GM12878 (cell line): Measurements from ENCODE around the gene IPO8. TPM values are rescaled to one million over a fixed set of nuclear protein-coding genes. Genes with fewer than 3 reads are reported as not detected.

Source experiments
- ATAC-seq: fragments of 200-7000 bp; cut with Tn5 transposase; 3 replicates; pipeline ENCODE4 v1.9.1; 2020; ENCODE audit warnings: mild to moderate bottlenecking, moderate library complexity
- BruUV-seq: library from RNA; stranded (reverse); fragments of 400-500 nt; replicated peaks from 2 replicates; lab custom pipeline; 2021; lab: Mats Ljungman, UMichigan
- CTCF ChIA-PET: fragments of 300-600 bp; sonication (Branson Sonifier 250); formaldehyde crosslinking; extraction: SDS; loops from one replicate; lab custom pipeline; 2021; ENCODE audit warnings: inconsistent platforms; lab: Yijun Ruan, JAX
- POLR2A ChIA-PET: fragments of 350-600 bp; formaldehyde crosslinking; extraction: SDS; loops from one replicate; lab custom pipeline; 2021; ENCODE audit warnings: inconsistent platforms; lab: Charles Lee
- RAD21 ChIA-PET: fragments of 300-600 bp; sonication (Branson Sonifier 250); formaldehyde crosslinking; loops from one replicate; lab custom pipeline; 2023; ENCODE audit warnings: antibody characterized with exemption; ENCODE audit not compliant: unreplicated experiment; lab: Charles Lee
- SMC1A ChIA-PET: fragments of 300-600 bp; sonication (Branson Sonifier 250); formaldehyde crosslinking; loops from one replicate; lab custom pipeline; 2023; ENCODE audit not compliant: unreplicated experiment, uncharacterized antibody; lab: Charles Lee
- DNase-seq: peaks from one replicate; pipeline ENCODE4 v3.0.0-alpha.2; 2011; ENCODE audit warnings: low read depth, low spot score
- FAIRE-seq: peaks from 3 replicates; lab custom pipeline; 2011; peaks lifted over from hg19 to GRCh38; lab: Jason Lieb, UNC
- H2AFZ ChIP-seq: 2 replicates; pipeline ENCODE4 v1.6.0; 2011; ENCODE audit warnings: low read depth, low read length, control low read depth; ENCODE audit not compliant: control insufficient read depth
- H3K27ac ChIP-seq: 2 replicates; pipeline ENCODE4 v1.5.1; 2011; ENCODE audit warnings: control low read depth; ENCODE audit not compliant: control insufficient read depth, insufficient read depth
- H3K27me3 ChIP-seq, 2 experiments: replicated peaks in 1 of 2; 2 replicates each; pipeline versions ENCODE4 v1.6.0 to v1.6.1; 2011; ENCODE audit warnings: low read length in 1 of 2; ENCODE audit not compliant: control insufficient read depth in 2 of 2, insufficient read depth in 2 of 2
- H3K36me3 ChIP-seq, 2 experiments: 2 replicates each; pipeline ENCODE4 v1.5.1; 2011; ENCODE audit warnings: low read length in 1 of 2; ENCODE audit not compliant: control insufficient read depth in 2 of 2, insufficient read depth in 2 of 2
- H3K4me1 ChIP-seq: 2 replicates; pipeline ENCODE4 v1.6.1; 2011; ENCODE audit warnings: mild to moderate bottlenecking, low read length, moderate library complexity, mixed read lengths; ENCODE audit not compliant: control insufficient read depth, insufficient read depth
- H3K4me2 ChIP-seq: 2 replicates; pipeline ENCODE4 v1.6.0; 2011; ENCODE audit warnings: control low read depth; ENCODE audit not compliant: control insufficient read depth, insufficient read depth
- H3K4me3 ChIP-seq: fragments of 200-600 bp; sonication (generic); 2 replicates; pipeline ENCODE4 v1.5.1; 2016
- H3K79me2 ChIP-seq: 2 replicates; pipeline ENCODE4 v1.6.0; 2011; ENCODE audit warnings: low read length; ENCODE audit not compliant: control insufficient read depth, insufficient read depth
- H3K9ac ChIP-seq: 2 replicates; pipeline ENCODE4 v1.8.0; 2011; ENCODE audit warnings: low read length, control low read depth, mixed read lengths; ENCODE audit not compliant: control insufficient read depth, insufficient read depth
- H3K9me3 ChIP-seq: replicated peaks from 3 replicates; pipeline ENCODE4 v1.5.1; 2011; ENCODE audit warnings: mild to moderate bottlenecking, low read length; ENCODE audit not compliant: control insufficient read depth, insufficient read depth
- H4K20me1 ChIP-seq: 2 replicates; pipeline ENCODE4 v1.6.0; 2011; ENCODE audit not compliant: control insufficient read depth, insufficient read depth
- BACH1 ChIP-seq: fragments of 450-650 bp; IDR thresholded peaks from 2 replicates; pipeline ENCODE4 v1.6.1; 2017; ENCODE audit warnings: mild to moderate bottlenecking, borderline replicate concordance
- CEBPB ChIP-seq, 2 experiments: fragments of 150-350 bp in 1 of 2; IDR thresholded peaks; 2 replicates each; pipeline ENCODE4 v1.6.1; 2012 to 2014; ENCODE audit warnings: low read depth in 2 of 2, low read length in 2 of 2, borderline replicate concordance in 1 of 2, inconsistent platforms in 1 of 2
- KAT2A ChIP-seq: conservative IDR thresholded peaks from 2 replicates; pipeline ENCODE4 v1.6.1; 2011; ENCODE audit warnings: low read depth, low read length; ENCODE audit not compliant: control insufficient read depth
- MTA2 ChIP-seq: fragments of 450-650 bp; IDR thresholded peaks from 2 replicates; pipeline ENCODE4 v1.6.1; 2016; ENCODE audit warnings: low read depth, mild to moderate bottlenecking, moderate library complexity
- RELA ChIP-seq: fragments of 450-650 bp; IDR thresholded peaks from 2 replicates; pipeline ENCODE4 v1.8.0; 2014; ENCODE audit warnings: borderline replicate concordance; ENCODE audit not compliant: partially characterized antibody
- SUPT20H ChIP-seq: IDR thresholded peaks from 2 replicates; pipeline ENCODE4 v1.6.1; 2011; ENCODE audit warnings: low read depth, mild to moderate bottlenecking, low read length, moderate library complexity, borderline replicate concordance; ENCODE audit not compliant: control insufficient read depth
- ZNF217 ChIP-seq: fragments of 450-650 bp; IDR thresholded peaks from 2 replicates; pipeline ENCODE4 v1.6.1; 2017; ENCODE audit warnings: antibody characterized with exemption, mild to moderate bottlenecking
- ZNF384 ChIP-seq: IDR thresholded peaks from 2 replicates; pipeline ENCODE4 v1.6.1; 2012; ENCODE audit warnings: low read depth, mild to moderate bottlenecking, low read length, improper control_type of control experiment, borderline replicate concordance
- WGBS: methylation state at CpG from one replicate; pipeline ENCODE4 v1.1.6; 2016; ENCODE audit warnings: low lambda C conversion rate; ENCODE audit not compliant: insufficient replicate concordance, insufficient coverage; ENCODE audit errors: missing lambda C conversion rate; 5-methylcytosine and 5-hydroxymethylcytosine counted together
- in situ Hi-C: fragments of 300-500 bp; cut with MboI; formaldehyde crosslinking; loops from 9 replicates; pipeline ENCODE4 v1.14.3; 2018; ENCODE audit warnings: mixed read lengths
- intact Hi-C: fragments of 100-400 bp; cut with micrococcal nuclease; formaldehyde crosslinking; loops from one replicate; pipeline ENCODE4 v1.14.2; 2022; ENCODE audit not compliant: unreplicated experiment
- polyA plus RNA-seq, 11 experiments: library from polyadenylated mRNA; depleted of rRNA in 4 of 11; unstranded in 6 of 11; stranded (reverse) in 5 of 11; fragments of >200 nt; fragmentation: Nextera tagmentation in 4 of 11; fragmentation: Illumina TruSeq in 1 of 11; extraction: Ambion mirVana in 4 of 11; extraction: Trizol in 1 of 11; gene quantifications; 1 replicate in 1 of 11; 2 replicates in 10 of 11; pipeline versions ENCODE4 v1.2.1 to v1.2.3, GENCODE V29; 2011 to 2016; ENCODE audit warnings: inconsistent platforms in 2 of 11, missing spikeins in 2 of 11, low read depth in 1 of 11
- total RNA-seq, 4 experiments: library from RNA; depleted of rRNA in 3 of 4; stranded (reverse); fragments of >200 nt in 3 of 4; fragmentation: Illumina TruSeq in 1 of 4; extraction: Trizol in 1 of 4; gene quantifications; 2 replicates each; pipeline versions ENCODE4 v1.2.1 to v1.2.3, GENCODE V29; 2013 to 2021
- TF ChIP-seq, protein P1 (sequence below): IDR thresholded peaks from 2 replicates; pipeline ENCODE4 v1.6.1; 2011; ENCODE audit warnings: low read depth, low read length, improper control_type of control experiment, borderline replicate concordance

IPO8 gene
- total and polyA plus RNA-seq, 10 of the 15 experiments (the other 5 are each of a cell fraction or from before 2014, with no cell fraction given), result 6.9 to 38.5 (median 15.1) TPM

DNA sequence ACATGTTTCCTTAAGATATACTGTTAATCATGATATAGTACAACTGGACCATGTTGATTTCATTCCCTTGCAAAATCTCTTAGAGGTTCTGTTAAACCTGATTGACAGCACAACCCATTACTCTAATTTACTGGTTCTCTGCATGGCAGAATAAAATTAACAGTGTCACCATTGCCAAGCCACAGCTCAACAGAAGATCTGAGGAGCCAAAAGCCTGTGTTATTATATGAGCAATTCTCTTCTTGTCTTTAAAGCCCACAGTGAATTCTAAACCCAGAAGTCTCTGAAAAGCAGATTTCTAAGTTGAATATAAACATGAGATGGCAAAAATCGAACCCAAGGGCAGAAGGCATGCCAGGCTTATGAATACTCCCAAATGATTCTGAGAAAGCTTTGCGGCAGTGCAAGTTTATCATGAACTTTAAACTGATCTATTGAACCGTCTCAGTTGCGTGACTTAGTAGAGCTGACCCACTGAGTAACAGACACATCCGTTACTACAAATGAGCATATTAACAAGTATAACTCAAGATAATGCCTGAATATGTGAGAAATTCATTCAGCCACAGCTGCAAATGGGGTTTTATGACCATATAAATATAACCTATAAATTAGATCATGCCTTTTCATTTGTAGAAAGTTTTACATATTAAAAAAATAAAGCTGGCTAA is 78.2 kb downstream of the IPO8 start:
- no peak for FAIRE-seq
- Histone ChIP-seq H3K4me3 (no peak overlapping the region), H2AFZ (no peak overlapping the region), H3K9ac (no peak overlapping the region), H3K4me1 (no peaks in the 10 kb centered on the region), H3K9me3 (no peaks in the 10 kb centered on the region), H3K27ac (no peak overlapping the region), H3K27me3 (no peaks in the 10 kb centered on the region), H3K36me3 (no peaks in the 10 kb centered on the region), H3K79me2 (no peaks in the 10 kb centered on the region), H4K20me1 (no peaks in the 10 kb centered on the region), H3K4me2 (no peak overlapping the region)
- in situ Hi-C loops (no loop called here), intact Hi-C loops (no loop called here)
- no peak for TF ChIP-seq MTA2
- TF ChIP-seq ZNF384, result no peak
- no peak for TF ChIP-seq RELA
- no peak for TF ChIP-seq SUPT20H
- TF ChIP-seq KAT2A, result no peak
- TF ChIP-seq CEBPB (IDR thresholded peaks at IDR 0.05; ENCODE audit: borderline replicate concordance in 1 of 2, low read depth in 2 of 2, low read length in 2 of 2), result no peak
- no peak for TF ChIP-seq ZNF217
- no peak for TF ChIP-seq BACH1
- TF ChIP-seq, protein P1, sequence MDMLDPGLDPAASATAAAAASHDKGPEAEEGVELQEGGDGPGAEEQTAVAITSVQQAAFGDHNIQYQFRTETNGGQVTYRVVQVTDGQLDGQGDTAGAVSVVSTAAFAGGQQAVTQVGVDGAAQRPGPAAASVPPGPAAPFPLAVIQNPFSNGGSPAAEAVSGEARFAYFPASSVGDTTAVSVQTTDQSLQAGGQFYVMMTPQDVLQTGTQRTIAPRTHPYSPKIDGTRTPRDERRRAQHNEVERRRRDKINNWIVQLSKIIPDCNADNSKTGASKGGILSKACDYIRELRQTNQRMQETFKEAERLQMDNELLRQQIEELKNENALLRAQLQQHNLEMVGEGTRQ, result no peak
- DNase-seq, result no peak
- POLR2A ChIA-PET, result no interaction called here
- RAD21 ChIA-PET, result no interaction called here
- BruUV-seq, result no TSS peak
- SMC1A ChIA-PET, result interaction anchor here (0.6 to 1.3 kb wide), 3 partner anchors 10 to 1311 kb away, joined by 3 to 4 read pairs (median 4); no protein-coding TSS in a partner anchor
- 69% methylated on average over 5 of the region's 5 CpGs for WGBS
- CTCF ChIA-PET, result no interaction called here
- ATAC-seq, result no peak
